Fibroblast of skin of right biceps (primary cell): ENCODE results near the gene SCAMP1.
A peak's percentile ranks its signal among the peaks of the same experiment; 100 is the strongest.

Source experiments
- DNase-seq: peaks from one replicate; pipeline ENCODE4 v3.0.0-alpha.2; 2013

Gene SCAMP1

DNA sequence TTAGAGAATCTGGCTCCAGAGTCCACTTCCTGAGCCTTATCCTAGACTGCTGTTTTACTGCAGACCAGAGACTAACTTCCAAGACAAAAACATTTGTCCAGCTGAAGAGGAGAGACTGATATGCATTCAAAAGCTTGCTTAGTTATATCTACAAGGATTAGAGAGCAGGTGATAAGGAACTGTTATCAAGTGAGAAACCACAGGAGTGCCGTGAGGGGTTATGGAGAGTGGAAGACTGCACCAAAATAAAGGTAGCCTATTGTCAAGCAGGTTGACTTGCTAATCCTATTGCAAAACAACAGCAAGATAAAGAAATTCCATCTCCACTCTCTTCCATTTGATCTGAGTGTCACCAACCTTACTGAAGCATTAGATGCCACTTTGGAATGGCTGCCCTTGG is 139.1 kb downstream of the SCAMP1 start:
- DNase-seq: no peak

DNA sequence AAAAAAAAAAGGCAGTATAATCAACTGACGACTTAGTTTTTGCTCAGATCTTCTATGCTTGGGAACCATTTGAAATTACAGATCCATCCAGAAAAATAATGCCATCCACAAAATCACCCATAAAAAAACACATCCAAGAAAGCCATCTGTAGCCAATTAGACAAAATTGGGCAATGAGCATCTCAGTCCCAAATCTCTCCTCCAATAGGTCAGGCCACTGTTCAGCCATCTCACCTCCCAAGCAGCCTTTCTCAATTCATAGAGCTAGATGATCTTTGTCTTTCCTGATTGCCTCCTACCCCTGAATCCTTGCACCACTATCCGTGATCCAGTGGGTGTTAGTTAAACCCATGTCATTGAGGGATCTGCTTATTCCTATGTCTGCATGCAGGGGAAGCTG is 139.6 kb downstream of the SCAMP1 start:
- no peak for DNase-seq

DNA sequence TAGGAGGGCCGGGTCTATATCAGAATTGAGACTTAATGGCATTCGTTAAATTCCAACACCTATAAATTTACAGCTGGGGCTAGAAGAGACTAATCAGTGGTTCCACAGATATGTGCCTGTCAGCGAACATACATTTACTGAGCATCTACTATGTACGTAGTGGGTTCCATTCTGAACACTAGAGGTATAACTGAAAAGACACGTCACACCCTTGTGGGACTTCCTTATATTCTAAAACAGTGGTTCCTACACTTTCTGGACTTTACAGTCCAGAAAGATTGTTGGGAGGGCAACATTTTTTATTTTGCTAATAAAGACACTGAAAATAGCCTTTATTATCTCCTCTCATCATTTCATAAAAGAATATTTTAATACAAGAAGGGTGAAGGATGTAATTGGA is 140.5 kb downstream of the SCAMP1 start:
- DNase-seq: no peak

DNA sequence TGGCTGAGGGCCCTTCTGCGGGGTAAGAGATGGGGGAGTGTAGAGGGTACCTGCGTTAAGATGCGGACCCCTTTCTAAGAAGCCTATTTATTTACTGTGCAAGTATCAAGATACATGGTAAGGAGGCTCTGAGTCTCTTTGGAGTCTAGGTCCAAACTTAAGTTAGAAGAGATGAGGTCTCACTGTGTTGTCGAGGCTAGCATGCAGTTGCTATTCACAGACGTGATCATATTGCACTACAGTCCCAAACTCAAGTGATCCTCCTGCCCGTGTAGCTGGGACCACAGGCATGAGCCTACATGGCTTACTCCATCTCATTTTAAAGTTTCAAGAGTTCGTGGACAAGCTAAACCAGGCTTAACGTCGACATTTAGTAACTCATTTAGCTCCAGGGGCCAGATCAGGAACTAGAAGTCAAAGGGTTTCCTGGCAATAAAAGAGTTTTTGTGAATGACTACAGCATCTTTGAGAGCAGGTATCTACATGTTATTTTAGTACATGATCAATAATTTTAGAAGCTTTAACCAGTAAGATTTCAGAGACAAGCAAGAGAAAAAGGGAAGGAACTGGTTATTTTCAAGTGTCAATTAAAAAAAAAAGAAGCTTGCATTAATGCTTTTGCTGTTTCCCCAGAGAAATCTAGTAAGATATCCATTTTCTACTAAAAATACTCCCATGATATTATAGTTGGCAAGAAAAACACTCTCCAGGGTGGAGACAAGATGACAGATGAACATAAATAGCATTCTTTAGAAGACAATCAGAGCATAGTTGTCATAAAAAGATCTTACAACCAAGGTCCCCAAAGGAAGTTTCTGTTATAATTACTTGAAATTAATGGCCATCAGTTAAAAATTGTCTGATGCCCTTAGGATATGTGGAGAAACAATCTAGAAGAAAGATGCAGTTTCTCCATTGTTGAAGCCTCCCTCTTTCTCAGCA is 141.3 kb downstream of the SCAMP1 start:
- peak; percentile 77 for DNase-seq

DNA sequence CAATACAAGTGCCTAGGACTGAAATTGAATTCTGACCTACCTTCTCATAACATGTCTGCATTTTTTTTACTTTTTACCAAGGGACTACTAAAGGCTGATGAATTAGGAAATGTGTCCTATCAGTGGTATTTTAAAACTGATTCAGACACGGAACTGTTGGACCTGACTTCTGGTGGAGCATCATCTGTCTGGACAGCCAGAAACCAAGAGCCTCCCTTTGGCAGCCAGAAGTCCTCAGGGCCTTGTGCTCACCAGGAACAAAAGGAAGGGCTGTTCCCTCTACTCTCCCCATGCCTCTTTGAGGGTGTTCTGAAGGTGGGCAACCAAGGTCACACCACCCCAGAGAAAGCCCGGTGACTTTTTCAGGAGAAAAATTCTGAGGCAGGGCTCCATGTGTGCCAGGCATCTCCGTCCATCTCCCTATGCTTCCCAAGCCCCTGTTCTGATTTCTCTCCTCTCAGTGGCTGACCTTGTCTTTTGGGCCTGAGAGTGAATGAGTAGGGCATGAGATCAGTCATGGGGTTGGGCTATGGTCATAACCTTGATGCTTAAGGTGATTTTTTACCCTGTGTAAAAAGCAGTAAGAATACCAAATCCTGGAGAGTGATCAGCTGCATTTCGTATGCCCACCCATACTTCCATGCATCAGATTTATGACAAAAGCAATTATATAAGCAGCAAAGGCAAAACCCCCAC is 143.7 kb downstream of the SCAMP1 start:
- no peak for DNase-seq

DNA sequence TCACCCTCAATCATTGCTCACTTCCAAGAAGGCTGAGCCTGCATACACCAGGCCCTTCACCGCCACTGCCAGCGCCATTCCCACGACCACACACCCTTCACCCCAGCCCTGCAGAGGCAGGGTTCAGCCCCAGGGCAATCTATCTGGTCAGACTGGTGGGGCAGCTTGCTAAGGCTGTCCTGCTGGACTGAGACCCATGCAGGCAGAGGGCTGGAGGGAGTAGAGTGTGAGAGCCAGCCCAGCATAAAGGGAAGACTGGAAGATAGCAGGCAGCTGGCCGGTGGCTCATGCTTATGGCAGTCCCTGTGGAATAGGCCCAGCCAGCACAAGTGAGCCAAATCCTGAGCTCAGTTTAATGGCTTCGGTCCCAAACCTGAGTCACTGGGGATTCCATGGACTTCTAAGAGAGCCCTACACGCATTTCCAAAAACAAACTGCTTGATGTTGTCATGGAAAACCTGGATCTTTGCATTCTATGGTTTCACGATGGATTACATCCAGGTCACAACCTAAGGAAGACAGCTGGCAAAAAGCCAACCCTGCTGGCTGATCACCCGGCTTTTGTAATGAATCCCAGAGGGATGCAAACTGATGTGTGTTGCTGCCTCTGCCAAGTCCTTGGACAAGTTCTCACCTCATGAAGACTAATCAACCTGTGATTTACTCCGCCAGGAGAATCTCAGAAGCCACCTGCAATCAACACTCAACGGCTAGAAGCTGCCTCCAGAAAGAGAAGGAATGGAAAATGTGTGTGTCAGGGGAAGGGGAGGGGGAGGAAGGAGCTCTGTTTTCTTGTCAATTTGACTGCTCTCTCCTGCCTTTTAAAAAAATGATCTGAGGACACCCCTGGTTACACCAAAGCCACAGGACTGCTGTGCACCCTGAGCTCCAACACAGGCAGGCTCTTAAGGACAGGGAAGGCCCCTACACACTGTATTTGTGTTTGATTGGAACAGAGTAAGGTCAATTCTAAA is 144.6 kb downstream of the SCAMP1 start:
- peak; percentile 100 for DNase-seq

DNA sequence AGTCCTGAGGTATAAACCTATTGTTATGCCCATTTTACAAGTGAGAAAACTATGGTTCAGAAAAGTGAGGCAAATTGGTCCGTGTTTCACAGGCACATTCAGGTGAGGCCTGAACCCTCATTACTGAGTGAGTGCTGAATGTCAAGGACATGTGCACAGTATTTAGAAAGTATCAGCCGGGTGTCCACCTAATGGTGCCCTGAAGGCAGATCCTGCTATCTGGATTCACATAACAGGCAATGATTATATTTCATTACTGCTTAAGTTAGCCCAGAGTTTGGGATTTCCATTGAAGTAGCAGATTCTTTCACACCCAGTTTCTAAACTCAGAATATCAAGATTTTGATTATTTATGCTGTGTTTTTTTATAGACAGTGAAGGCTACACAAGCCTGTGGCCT is 145.4 kb downstream of the SCAMP1 start:
- DNase-seq: no peak

DNA sequence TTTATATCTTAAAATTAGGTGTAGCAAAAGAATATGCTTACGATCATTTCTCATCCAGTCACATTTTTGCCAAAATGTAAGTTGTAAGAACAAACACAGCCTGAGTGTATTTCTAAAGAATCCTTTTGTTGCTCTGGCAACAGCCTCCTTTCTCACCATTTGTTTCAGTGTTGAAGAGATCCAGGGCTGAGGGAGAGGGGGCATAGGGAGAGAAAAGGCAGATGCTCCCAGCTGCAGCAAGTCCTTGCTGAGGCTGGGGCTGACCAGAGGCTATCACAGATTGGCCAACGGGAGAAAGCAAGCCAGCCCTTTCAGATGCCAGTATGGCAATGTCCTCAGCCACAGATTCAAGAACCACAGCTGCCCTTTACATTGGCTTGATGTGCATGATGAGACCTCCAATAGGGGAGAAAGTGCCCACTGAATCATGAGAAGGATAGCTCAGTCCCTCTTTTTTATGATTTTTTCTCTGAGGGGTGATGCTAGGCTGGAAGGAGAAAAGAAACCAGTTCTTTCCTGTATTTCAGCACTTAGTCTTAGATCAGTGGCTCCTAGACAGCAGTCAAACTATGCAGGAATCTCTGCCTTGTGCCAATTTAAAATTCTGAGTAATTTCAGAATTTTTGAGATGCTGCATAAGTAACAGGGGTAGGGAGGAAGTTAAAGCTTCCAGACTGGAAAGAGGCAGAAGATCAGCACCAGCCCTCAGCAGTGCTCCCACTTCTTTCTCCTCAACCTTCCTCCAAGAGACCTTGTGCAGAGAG is 146.0 kb downstream of the SCAMP1 start:
- peak; percentile 66 for DNase-seq

DNA sequence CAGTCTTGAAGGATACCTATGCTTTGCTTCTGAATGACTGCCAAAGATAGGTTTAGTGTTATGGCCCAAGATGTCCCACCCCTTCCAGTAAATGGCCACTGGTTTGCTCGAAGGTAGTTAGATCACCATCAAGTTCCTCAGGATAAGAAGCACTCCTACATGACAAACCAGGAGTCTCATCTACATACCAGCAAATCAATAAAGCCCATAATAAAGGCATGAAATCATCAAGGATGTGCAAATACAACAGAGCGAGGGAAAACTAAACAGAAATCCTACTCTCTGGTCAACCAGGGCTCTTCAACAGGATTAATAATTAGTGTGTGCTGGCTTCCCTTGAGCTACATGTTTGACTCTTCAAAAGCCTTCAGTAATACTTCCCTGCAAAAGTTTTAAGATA is 147.1 kb downstream of the SCAMP1 start:
- DNase-seq: no peak

DNA sequence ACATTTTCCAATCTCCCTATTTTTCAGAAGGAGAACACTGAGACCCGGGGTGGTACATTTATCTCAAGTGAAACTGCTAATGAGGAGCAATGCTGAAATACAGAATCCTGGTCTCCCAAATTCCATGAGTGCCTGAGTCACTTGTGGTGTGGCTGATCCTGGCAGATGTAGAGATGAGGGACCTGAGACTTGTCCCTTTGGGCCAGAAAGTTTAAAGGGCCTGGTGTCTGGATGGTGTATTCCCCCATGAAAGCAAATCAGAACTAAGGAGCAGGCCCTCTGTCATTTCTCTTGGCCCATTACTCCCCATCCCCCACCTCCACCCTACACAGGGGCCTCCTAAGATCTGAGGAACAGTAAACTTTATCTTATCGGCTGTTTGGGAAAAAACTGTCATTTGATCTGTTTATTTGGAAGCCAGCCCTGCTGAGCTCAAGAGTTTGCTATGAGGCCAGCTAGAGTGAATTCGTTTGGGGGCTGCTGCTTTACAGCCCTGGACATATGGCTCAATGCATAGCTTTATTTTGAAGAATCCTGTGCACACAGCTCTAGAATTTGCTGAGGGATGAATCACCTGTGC is 147.9 kb downstream of the SCAMP1 start:
- peak; percentile 68 for DNase-seq

DNA sequence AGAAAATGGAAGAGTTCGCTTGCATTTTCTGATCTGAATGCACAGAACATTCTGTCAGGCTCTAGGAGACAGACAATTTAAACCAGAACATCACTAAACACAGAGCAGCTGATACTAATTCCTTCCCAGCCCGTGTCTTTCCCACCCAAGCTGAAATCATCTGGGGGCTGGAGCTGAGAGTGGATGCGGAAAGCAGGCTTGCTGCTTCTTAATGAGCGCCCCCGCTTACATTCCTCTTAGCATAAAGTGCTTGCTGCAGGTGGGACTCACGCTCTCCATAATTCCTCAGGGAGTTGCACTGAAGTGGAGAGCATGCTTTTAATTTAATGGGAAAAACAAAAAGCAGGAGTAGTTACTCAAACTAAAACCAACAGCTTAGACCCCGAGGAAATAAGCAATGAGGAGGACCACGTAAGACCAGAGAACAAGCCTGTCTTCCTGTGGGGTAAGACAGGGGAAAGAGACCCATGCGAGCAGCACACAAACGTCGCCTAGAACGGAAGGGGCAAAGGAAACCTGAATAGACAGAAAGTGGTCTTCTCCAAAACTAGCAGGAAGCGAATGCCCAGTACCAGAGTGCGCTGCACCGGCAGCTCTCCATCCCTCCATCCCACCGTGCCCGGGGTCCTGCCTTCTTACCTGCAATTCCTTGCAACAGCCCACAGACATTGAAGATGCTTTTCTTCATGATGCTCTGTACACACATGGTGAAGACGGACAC is 148.9 kb downstream of the SCAMP1 start:
- DNase-seq: peak; percentile 28

DNA sequence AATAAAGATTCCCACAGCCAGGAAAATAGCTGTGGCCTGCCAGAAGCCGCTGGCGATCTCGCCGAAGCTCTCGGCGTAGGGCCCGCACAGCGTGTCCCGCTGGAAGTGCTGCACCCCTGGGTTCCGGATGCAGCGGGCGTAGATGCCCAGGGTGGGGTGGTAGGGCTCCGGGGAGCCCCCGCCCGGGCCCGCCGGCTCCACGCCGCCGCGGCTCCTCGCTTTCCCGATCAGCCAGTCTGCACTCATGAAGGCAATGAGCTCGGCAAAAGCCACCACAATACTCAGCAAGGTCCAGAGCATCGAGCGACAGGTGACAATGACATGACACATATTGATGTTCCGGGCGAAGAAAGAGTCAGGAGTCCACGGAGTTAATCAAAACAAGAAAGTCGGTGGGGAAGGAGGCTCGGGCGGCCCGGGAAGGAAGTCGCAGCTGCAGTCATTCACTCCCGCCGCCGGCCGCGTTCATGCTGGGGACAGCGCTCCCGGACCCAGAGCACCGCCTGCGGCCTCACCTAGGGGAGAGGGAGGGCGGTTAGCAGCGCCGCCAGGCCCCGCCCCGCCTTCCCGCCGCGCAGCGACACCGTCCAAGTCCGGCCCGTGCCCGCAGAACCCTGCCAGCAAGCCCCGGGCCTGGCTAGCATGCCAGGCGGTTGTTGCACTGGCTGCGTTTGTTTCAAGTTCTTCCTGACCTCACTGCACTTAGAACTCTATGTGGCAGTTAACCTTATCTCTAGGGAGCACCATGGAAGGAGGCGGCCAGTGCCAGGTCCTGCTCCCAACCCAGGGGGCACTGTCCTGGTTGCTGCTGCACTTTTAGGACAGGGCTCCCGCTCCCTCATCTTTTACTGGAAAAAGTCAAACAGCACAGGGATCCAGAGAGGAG is 149.7 kb downstream of the SCAMP1 start:
- DNase-seq: no peak

DNA sequence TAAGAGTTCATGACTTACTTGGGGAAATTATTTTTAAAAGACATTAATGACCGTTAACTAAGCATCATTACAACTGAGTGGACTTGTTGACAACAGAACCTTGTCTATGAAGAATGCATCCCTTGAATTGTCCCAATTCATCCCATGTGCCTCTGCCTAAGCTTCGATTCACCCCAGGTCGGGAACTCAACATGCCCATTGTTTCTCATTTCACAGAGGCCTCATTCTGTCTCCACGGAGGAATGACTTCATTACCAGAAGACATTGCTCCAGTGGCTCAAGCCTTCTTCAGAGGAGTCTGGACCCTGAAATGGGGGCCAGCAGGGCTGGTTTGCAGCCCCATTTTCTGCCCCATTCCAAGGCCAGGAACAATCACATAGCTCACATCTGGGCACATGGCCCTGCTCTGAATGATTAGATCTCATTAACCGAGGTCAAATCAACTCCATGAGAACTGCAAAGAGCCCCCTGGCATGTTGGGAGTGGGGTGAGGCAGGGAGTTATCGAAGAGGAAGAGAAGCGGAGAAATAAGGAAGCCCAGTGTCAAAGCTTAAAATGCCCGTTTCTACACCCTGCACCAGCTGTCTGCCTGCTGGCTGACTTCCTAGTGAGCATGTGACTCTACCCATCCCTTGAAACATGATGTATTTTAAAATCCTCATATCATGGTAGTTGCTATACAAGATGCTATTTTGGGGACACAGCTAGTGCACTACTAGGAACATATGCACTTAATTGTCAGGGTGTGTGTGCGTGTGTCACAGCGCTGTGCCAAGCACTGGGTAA is 150.9 kb downstream of the SCAMP1 start:
- DNase-seq: no peak

DNA sequence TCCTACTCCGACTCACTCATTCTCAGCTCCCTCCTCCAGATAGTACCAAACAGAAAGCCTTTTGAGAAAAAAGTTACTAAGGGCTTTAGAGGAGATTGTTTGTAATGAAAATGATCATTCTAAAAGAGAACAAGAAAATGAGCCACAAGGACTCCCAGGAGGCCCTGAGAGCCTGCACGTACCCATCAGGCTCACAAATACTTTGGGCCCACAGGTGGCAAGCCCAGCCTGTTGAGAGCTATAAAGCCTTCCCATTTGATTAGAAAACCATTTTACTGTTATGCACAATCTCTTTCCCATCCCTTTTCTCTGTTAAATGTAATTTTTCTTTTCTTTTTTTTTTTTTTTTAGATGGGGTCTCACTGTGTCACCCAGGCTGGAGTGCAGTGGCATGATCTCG is 152.0 kb downstream of the SCAMP1 start:
- no peak for DNase-seq

DNA sequence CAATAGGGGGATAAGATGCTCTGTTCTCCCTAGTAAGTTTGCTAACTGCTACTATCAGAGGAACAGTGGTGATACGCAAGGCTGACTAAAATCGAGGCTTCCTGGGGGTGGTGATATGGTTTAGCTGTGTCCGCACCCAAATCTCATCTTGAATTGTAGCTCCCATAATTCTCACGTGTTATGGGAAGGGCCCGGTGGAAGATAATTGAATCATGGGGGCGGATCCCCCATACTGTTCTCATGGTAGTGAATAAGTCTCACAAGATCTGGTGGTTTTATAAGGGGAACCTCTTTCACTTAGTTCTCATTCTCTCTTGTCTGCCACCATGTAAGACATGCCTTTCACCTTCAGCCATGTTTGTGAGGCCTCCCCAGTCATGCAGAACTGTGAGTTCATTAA is 153.0 kb downstream of the SCAMP1 start:
- no peak for DNase-seq

DNA sequence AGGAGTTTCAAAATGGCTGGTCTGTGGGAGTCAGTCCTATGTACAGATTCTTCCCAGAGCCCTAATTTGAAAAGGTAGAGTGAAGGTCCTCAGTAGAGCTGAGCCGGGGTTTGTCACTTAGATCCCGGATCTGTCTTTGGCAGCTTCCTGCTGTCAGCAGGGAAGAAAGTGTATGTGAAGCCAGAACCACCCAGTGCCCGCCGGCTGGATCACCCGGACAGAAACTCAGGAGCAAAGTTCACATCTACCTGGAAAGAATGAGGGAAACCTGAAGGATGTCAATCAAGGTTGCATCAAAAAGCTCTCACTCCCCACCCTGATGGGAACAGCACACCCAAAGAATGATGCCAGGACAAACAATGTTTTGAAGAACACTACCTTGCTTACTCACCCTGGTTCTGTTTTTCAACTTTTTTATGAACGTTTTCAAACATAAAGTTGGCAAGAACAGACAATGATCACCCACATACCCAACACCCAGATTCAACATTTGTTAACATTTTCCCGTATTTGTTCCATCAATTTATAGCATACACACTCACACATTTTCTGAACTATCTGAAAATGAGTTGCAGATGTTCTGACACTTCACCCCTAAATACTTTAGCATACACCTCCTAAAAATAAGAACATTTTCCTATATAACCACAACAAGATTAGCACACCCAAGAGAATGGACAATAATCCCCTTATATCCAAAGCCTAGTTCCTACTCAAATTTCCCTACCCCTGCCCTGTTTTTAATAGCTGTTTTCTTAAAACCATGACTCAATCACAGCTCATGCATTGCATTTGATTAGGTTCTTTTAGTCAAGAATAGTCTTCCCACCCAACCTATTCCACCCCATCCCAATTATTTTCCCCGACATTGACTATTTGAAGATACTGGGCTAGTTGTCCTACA is 154.3 kb downstream of the SCAMP1 start:
- peak; percentile 56 for DNase-seq

DNA sequence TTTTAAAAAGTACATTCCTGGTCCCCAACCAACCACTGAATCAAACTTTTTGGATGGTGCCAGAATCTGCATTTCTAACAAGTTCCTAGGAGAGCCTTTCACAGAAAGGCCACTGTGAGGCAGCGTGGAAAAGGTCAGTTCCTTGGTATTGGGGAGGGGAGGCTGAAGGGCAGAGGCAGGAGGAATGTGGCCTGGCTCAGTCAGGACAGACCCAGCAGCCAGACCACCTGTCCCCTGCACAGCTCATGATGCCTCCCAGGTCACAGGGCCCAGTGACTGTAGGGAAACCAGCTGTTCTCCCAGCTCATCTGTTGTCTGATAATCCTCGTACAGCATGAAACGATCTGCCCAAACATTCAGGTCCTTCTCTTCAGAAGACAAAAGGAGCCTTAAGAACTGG is 155.3 kb downstream of the SCAMP1 start:
- no peak for DNase-seq
